HS-5 (cell line): ENCODE measurements around the gene ERC2.

ENCODE experiments used
- DNase-seq: peaks from one replicate; pipeline ENCODE4 v3.0.0-alpha.2; 2012; ENCODE audit warnings: low read depth

Gene ERC2

DNA sequence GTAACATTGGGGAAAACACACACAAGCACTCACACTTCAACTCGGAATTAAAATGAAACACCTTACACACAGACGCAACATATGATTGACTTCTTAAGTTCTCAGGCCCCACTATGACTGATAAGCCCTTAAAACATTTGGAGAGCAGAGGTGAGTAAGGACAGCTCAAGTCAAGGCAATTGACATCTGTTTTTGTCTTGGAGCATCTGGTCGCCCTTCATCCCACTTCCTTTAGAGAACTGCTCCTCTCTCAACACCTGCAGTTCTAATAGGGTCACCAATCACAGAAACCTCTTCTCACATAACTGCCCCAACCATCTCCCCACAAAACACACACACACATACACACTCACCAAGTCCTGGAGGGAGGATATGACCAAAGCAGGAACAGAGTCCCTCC lies 43.4 kb downstream of the ERC2 start:
- DNase-seq = no peak

DNA sequence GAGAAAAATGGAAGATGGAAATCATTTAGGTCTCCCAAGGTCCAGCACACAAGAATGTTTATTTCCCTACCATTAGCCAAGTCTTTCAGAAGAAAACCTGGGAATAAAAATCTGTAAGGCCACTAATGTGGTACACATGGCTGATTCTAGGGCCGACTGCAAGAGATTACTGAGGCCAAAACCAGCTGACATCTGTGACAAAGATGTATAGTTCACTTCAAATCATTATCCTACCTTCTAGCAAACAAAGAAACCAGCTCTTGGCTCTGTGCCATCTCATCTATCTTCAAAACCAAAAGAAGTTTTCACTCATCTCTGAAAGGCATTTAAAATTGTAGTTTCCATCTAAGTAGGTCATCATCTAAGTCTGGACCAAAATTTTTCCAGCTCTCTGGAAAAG lies 43.9 kb downstream of the ERC2 start:
- DNase-seq = no peak

DNA sequence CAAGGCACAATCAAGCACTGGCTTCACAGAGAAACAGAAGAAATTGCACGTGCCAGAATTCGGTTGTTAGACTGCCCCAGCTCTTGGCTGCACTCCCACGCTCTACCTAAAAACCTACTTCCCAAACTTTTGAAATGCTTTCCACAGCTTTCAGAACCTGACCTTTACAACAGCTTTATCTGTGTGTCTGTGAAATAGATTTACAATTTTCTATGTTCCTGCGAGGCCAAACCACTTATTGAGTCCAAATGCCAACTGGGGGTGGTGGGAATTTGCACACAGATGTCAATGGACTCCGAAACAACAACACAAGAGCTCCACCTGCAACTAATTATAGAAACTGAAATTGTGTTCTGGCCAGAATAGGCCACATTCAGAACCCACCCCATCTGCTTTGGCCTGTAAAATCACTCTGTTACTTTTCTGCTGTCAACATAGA lies 44.6 kb downstream of the ERC2 start:
- no peak for DNase-seq

DNA sequence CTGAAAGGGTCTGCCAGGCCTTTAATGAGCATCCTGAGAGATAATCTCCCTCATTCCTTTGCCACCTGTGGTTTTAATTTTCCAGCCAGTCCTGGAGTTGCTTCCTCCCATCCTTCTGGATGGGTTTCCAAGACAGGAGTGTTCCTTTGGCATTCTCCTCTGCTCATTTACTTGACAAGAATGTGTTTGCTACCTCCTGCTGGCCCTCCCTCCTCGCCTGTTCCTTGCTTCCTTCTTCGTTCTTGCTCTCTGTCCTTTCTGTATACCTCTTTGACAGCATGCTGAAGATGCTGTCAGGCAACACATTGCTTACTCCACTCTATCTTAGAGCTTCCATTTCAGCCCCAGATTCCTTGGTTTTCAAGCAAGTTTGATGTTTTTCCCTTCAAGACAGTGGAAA lies 46.0 kb downstream of the ERC2 start:
- no peak for DNase-seq

DNA sequence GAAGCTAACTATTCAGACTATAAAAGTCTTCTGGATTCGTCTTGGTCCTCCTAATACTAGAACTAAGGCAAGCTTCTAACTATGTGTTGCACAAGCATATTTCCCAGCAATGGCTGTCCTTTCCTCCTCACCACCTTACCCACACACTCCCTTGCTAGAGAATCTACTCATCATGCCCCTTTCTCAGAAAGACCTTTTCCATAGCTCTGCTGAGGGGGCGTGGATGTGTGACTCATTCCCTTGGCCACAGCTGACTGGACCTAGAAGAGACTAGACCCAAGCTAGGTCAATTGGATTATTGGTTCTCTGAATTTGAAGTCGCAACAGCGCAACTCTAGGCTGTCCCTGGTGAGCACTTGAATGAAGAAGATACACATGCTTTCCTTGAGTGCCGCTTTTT lies 47.1 kb downstream of the ERC2 start:
- no peak for DNase-seq

DNA sequence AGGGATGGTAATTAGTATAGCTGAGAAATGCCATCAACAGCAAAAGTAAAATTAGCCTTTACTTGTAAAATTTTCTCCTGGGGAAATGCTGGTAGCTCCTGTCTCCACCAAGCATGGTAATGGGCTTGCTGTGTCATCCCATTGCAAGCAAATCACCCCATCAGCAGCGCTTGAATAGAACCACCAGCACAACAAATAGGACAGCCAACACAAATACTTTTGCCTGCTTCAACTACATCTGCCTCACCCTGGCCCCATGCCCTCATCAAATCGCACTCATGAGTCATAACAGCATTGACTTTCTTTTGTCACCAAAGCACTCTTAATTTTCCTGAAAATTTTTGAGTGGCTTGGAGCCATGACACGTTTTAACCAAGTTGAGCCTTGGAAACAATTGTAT lies 52.6 kb downstream of the ERC2 start:
- no peak for DNase-seq

DNA sequence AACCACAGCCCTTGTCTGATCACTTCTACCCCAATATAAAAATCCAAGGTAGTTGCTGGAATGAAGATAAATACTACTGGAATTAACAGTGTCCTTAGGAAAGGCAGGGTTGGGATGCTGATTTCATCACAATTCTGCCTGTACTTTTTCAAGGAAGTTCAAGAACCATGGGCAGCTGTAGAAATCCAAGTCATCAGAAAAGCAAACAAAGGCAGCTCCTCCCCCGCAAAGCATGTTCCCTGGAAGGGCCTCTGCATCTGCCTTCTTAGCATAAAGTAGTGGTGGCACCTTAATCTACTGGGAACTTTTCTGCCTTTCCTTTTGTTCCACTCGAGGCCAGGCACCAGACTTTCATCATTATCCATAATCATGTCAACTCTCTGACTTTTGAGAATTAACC lies 54.4 kb downstream of the ERC2 start:
- no peak for DNase-seq

DNA sequence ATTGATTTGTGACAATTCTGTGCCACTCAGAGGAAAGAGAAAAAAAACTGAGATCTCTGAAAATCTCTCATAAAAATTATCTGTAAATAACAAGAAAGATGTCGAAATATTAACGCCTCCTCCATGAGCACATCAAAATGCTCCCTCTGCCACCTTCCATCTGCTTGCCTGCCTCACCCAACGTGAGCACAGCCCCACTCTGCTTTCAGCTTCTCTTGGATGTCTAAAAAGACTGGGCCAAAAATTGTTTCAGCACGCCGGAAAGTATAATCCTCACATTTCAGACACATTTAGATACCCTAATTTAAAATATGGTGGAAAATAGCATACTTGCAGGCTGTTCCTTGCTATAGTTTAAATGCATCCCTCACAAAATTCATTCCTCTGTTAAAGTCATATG lies 57.1 kb downstream of the ERC2 start:
- DNase-seq = no peak

DNA sequence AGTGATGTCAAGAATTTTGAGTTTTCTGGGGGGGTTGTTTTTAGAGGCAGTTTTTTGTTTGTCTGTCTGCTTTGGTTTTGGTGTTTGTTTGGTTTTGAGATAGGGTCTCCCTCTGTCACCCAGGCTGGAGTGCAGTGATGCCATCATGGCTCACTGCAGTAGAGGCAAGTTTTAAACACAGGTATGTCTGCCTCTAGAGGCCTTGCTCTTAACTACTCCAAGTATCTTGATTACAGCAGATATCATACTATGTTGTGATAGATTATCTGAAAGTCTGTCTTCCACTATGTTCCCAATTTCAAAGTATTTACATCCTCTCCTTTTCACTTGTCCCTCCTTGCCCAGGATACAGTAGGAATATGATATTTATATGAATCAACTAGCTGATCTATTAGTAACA lies 57.7 kb downstream of the ERC2 start:
- DNase-seq = no peak

DNA sequence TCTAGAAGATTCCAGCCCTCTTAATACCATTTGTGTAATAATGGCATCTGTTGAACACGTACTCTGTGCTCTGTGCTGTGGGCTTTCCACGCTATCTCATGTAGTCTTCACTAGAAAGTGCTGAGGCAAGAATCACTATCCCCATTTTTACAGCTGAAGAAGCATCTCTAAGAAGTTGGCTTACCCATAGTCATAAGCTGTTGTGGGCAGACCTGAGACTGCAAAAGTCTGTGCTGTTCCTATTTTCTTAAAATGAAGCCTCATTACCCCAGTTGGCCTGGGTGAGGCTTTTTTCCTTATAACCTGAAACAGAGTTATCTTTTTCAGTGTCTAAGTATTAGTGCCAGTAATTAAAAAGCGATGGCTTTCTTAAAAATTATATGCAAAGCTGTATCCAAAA lies 58.5 kb downstream of the ERC2 start:
- no peak for DNase-seq

DNA sequence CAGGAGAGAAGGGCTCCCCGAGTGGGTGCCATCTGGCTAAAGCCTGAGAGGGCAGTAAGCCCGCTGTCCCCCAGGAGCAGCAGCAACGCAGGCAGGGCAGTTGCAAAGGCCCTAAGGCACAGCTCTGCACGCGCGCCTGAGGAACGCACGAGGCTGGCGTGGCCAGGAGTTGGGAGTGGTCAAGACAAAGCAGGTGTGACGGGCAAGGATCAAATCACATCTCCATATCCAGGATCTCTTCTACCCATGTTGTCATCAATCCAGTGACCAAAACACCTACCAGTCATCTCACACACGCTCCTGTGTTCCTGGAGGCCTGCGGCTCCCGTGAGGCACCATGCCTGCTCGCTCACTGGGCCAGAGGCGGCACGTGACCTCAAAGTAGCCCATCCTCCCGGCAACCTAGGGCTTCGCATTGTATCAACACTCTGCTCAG lies 59.5 kb downstream of the ERC2 start:
- DNase-seq = no peak

DNA sequence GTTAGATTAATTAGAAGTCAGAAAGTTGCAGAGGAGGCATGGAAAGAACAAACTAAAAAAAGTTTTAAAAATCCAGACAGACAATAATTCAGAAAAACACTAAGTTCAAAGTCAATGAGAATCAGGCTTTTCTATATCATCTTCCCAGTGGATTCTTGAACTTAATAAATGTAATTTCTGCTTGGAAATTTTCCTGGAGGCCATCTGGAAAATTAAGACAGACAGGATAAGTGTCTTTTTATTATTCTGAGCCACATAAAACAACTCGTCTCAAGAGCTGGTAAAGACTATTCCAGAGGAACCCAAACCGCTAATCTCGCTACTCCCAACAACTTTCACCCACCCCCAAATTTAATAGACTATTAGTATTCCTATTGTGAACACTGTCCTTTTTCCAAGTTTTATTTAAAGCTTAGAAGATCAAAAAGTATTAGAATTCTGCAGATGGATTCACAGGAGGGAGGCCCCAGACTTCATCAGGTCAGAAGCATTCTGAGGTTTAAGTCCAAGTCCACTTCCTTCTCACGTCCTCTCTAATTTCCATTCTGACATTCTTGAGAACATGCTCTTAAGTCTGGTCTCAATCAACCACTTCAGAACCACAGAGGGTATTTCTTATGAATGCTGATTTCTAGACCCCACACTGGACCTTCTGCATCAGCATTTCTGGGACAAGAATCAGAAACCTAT lies 61.3 kb downstream of the ERC2 start:
- no peak for DNase-seq

DNA sequence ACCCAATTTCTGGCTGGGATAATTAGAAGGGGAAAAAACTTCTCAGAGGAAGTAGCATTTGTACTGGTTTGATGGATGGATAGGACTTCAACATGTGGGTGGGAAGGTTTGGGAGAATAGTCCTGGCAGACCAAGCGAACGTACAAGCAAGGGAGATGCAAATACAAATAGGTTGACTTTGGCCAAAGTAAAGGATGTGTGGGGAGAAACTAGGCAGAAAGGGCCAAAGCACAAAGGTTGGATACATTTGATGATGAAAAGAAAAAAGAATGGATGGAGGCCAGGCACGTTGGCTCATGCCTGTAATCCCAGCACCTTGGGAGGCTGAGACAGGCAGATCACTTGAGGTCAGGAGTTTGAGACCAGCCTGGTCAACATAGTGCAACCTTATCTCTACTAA lies 63.4 kb downstream of the ERC2 start:
- DNase-seq = no peak

DNA sequence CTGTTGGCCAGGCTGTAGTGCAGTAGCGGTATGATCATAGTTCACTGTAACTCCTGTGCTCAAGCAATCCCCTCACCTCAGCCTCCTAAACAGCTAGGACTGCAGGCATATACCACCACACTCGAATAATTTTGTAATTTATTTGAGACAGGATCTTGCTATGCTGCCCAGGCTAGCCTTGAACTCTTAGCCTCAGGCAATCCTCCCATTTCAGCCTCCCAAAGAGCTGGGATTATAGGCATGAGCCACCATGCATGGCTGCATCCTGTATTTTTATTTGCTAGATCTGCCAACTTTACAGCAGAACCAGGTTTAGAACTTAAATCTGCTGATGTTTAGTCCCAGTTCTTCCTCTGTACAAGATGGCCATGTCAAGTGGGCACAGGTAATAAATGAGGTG lies 69.6 kb downstream of the ERC2 start:
- no peak for DNase-seq

DNA sequence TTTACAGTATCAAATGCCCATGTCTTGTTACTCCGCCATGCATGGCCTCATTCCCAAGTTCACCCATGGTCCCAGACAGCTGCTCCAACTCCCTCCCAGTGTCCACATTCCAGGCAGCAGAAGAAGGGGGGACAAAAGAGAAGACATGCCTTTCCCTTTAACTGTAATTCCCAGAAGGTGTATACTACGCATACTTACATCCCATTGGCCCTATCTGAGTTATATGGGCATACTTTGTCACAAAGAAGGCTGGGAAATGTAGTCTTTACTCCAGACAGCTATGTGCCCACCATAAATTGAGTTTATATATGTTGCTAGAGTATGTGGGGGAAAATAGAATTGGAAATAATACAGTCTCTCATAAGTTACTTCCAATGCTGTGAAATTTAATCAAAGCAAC lies 70.5 kb downstream of the ERC2 start:
- DNase-seq = no peak

DNA sequence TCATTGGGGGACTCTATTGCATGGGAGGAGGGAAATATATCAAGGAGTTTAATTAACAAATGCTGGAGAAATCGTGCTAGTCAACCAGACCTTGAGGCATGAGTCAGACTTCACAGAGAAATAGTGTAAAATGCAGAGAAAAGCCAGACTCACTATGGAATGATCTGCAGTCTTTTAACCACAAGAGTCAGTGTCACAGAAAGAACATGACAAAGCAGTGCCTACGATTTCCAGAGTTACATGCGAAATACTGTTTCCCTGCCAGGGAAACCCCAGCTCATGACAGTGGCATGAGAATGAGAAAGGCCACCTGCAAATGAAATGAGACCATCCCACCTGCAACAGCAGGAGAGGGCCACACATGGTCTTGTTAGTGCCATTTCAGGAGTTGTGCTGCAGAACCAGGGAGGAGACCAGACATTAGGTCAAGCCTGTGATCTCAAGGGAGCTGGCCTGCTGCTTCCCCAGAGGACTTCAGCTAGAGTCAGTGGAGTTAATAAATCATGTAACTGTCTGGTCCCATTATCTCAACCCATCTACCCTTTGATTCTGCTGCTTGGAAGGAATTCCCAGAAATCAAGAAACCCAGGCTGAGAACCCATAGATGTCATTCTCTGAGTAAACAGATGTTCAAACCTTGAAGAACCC lies 79.0 kb downstream of the ERC2 start:
- no peak for DNase-seq

DNA sequence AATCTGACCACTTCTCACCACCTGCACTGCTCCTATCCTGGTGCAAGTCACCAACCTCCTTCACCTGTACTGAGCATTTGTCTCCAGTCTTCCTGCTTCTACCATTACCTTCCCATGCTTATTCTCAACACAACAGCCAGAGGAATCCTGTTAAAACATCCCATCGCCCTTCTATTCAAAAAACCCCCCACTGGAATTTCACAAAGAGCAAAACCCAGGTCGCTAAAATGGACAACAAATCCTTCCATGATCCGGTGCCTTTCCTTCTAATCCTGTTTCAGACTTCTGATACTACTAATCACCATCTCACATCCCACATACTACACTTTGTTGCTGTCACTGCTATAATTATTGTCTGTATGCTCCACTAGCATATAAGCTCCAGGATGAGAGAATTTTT lies 85.2 kb downstream of the ERC2 start:
- DNase-seq = no peak

DNA sequence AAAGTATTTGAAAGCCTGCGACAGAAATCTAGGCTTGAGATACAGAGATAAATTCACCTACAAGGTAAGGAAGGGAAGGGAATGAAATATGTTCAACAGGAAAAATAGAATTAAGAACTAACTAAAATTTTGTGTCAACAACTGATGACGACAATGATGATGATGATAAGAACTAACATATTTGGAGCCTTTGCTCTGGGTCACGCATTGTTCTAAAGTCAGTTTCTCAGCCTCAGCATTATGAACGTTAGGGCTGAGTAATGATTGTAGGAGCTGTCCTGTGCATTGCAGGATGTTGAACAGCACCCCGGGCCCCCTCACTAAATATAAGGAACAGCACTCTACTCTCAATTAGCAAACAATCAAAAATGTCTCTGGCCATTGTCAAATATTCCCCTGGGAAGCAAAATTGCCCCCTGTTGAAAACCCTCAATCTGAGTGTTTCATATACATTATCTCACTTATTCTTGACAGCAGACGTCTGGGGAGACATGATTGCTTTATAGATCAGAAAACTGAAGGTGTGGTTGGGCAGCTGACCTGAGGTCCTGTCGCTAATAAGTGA lies 88.5 kb downstream of the ERC2 start:
- DNase-seq = no peak

DNA sequence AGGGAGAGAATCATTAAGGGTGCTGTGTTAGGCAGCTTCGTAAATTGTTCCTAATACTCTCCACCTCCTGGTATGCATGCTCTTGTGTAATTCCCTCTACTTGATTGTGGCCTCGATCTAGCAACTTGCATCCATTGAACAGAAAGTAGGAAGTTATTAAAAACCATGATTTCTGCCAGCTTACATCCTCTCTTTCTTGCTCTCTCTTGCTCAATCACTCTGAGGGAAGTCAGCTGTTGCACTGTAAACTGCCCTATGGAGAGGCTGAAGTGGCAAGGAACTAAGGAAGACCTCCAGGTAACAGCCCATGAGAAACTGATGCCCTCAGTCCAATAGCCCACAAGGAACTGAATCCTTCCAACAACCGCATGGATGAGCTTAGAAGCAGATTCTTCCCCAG lies 92.6 kb downstream of the ERC2 start:
- no peak for DNase-seq

DNA sequence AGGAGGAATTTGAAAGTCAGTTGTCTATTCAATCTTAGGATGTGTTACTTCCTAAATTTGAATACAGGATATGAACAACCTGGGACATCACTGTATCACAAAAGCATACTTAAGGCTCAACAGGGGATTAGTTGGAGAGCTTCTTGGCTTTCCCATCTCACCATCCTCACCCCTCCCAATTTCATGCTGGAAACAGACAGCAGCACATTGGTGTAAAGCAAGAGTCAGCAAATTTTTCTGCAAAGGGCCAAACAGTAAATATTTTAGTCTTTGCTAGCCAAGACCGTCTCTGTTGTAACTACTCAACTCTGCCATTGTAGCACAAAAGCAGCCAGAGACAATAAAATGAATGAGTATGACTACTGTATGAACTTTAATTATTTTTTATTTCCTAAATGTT lies 94.9 kb downstream of the ERC2 start:
- DNase-seq = no peak

DNA sequence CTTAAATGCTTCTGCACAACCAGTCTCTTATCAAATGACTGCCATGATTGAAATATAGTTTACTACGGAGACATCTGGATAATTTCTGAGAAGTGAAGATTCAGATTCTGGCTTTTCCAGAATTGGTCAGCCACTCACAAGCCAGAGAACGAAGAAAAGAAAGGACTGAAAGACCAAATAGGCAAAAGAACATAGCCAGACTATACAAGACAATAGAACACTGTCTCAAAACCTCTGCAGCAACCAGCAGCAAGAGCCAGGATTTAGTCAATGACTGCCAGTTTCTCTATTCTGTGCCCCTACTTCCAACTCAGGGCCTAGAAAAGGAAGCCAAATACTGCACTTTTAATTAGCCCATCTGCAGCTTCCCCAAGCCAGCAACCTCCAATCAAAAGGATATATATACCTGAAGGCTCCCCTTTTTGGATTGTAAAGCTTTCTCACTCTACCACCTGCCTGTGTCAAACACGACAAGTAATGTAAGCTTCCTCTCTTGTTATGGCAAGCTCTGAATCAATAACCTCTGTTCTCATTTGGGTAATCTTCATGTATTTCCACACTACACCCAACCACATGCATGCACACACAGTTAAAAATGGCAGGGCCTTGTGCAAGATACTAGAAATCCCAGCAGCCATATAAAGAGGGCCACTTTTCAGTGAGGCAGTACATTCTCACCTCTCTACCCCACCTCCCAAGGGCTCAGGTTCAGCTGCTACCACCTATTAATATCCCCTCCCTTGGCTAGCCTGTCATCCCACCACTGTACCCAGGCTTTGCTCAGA lies 97.1 kb downstream of the ERC2 start:
- no peak for DNase-seq

DNA sequence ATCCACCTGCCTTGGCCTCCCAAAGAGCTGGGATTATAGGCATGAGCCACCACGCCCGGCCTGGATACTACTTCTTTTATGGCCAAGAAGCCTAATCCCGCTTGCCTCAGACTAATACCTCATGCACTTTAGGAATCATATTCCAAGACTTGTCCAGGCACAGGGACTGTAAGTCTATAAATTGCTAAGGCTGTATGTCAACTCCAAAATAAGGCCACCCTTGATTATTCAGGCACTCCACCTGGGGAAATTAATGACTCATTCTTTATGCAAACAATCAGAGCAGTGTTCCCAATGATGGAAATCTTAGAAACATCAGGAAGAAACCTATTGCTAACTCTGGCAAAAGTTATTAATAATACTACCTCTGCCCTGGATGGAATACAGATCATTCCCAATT lies 98.4 kb downstream of the ERC2 start:
- DNase-seq = no peak

DNA sequence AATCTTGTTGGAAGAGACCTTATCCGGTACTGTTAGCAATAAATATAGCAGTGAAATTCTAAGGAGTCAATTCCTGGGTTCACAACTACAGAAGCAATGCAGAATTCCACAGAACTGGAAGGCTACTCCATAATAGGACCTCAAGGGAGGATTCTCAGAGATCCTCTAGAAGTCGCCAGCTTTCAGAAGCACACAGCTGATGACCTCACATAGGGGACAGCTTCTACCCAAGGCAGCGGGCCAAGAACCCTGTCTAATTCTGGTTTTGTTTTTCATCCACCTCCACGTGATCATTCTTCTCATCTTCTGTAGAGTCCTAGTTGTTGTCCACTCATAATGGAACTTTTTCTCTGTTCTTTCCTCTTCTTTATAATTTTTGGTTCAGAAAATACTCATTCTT lies 99.4 kb downstream of the ERC2 start:
- DNase-seq = no peak
